GM19397 (cell line): ENCODE results near the gene TPCN2.
"Not testable (repeated sequence)": the region's sequence is repeated elsewhere in the genome, so short reads cannot be mapped to it uniquely, and the experiment has no call there.

Experiments used
- ATAC-seq: cut with Tn5 transposase; IDR thresholded peaks from one replicate; pipeline ENCODE4 v1.9.1; 2021; ENCODE audit warnings: mild to moderate bottlenecking, moderate library complexity; ENCODE audit not compliant: unreplicated experiment

TPCN2 gene

GRCh38 chr11:69123593-69124545 lies 75.1 kb downstream of the TPCN2 start:
- ATAC-seq = no peak

- ATAC-seq = no peak
These were observed 77.1 kb downstream of the TPCN2 start for GRCh38 chr11:69125861-69126260.

GRCh38 chr11:69126286-69126685 lies 77.6 kb downstream of the TPCN2 start:
- no peak for ATAC-seq

- no peak for ATAC-seq
These were observed 78.5 kb downstream of the TPCN2 start for GRCh38 chr11:69127081-69127850.

- no peak for ATAC-seq
These were observed 79.2 kb downstream of the TPCN2 start for GRCh38 chr11:69127884-69128283.

GRCh38 chr11:69129053-69129452 lies 80.3 kb downstream of the TPCN2 start:
- no peak for ATAC-seq

- no peak for ATAC-seq
These were observed 80.9 kb downstream of the TPCN2 start for GRCh38 chr11:69129647-69130046.

GRCh38 chr11:69130654-69131053 lies 81.9 kb downstream of the TPCN2 start:
- ATAC-seq = no peak

GRCh38 chr11:69131121-69131566 lies 82.4 kb downstream of the TPCN2 start:
- no peak for ATAC-seq

GRCh38 chr11:69131644-69132300 lies 83.0 kb downstream of the TPCN2 start:
- ATAC-seq = no peak

- ATAC-seq = no peak
These were observed 83.6 kb downstream of the TPCN2 start for GRCh38 chr11:69132301-69132670.

- no peak for ATAC-seq
These were observed 84.5 kb downstream of the TPCN2 start for GRCh38 chr11:69133251-69133650.

GRCh38 chr11:69134182-69134581 lies 85.5 kb downstream of the TPCN2 start:
- ATAC-seq = not testable (repeated sequence)

- no peak for ATAC-seq
These were observed 86.2 kb downstream of the TPCN2 start for GRCh38 chr11:69134957-69135356.

GRCh38 chr11:69135420-69136363 lies 87.0 kb downstream of the TPCN2 start:
- no peak for ATAC-seq

GRCh38 chr11:69136471-69136870 lies 87.7 kb downstream of the TPCN2 start:
- ATAC-seq = no peak

GRCh38 chr11:69137151-69137844 lies 88.6 kb downstream of the TPCN2 start:
- no peak for ATAC-seq

- no peak for ATAC-seq
These were observed 89.5 kb downstream of the TPCN2 start for GRCh38 chr11:69138265-69138664.

- not testable (repeated sequence) for ATAC-seq
These were observed 91.4 kb downstream of the TPCN2 start for GRCh38 chr11:69140161-69140560.

GRCh38 chr11:69140635-69141034 lies 91.9 kb downstream of the TPCN2 start:
- no peak for ATAC-seq
